Epithelial cell of proximal tubule (primary cell): ENCODE results near the gene ABCA8. TPM values are rescaled to one million over a fixed set of nuclear protein-coding genes. Genes with fewer than 3 reads are reported as not detected.

Source experiments
- total RNA-seq: library from RNA; depleted of rRNA; stranded (reverse); fragments of >200 nt; gene quantifications from 2 replicates; pipeline ENCODE4 v1.2.3, GENCODE V29; 2015

Gene ABCA8
- total RNA-seq, 1 donor from 2014 or later, result not detected

Other genes with a start within 250 kb of the ABCA8 start
- under 0.01 TPM in 1 of 2 replicates, not detected in the other for gene ABCA9, start 105.5 kb upstream of the ABCA8 start, total RNA-seq
- 0.06 TPM in 1 of 2 replicates, not detected in the other for gene ABCA6, start 186.5 kb upstream of the ABCA8 start, total RNA-seq